IMR-90 (cell line): ENCODE results near the gene SLAMF1.

Source experiments
- CEBPB ChIP-seq: IDR thresholded peaks from 2 replicates; pipeline ENCODE4 v1.6.1; 2012; ENCODE audit warnings: low read depth, low read length, improper control_type of control experiment
- CHD1 ChIP-seq: IDR thresholded peaks from 2 replicates; pipeline ENCODE4 v1.6.1; 2012; ENCODE audit warnings: low read depth, low read length, improper control_type of control experiment
- ELK1 ChIP-seq: fragments of 150-350 bp; IDR thresholded peaks from 2 replicates; pipeline ENCODE4 v1.6.1; 2016; ENCODE audit warnings: low read depth, mild to moderate bottlenecking, low read length, moderate library complexity, borderline replicate concordance
- FOS ChIP-seq: fragments of 150-350 bp; IDR thresholded peaks from 2 replicates; pipeline ENCODE4 v1.6.1; 2016; ENCODE audit warnings: low read depth, low read length
- MXI1 ChIP-seq: IDR thresholded peaks from 2 replicates; pipeline ENCODE4 v1.6.1; 2012; ENCODE audit warnings: low read depth, mild to moderate bottlenecking, low read length, moderate library complexity, borderline replicate concordance
- POLR2A ChIP-seq: IDR thresholded peaks from 2 replicates; pipeline ENCODE4 v1.6.1; 2012; ENCODE audit warnings: mild to moderate bottlenecking, low read depth, low read length
- RCOR1 ChIP-seq: IDR thresholded peaks from 2 replicates; pipeline ENCODE4 v1.6.1; 2012; ENCODE audit warnings: mild to moderate bottlenecking, low read length, improper control_type of control experiment; ENCODE audit not compliant: insufficient replicate concordance
- RFX5 ChIP-seq: IDR thresholded peaks from 2 replicates; pipeline ENCODE4 v1.8.0; 2012; ENCODE audit warnings: low read depth, mild to moderate bottlenecking, low read length, moderate library complexity
- SMC3 ChIP-seq: fragments of 150-350 bp; IDR thresholded peaks from 2 replicates; pipeline ENCODE4 v1.6.1; 2016; ENCODE audit warnings: low read depth, mild to moderate bottlenecking, antibody characterized with exemption, low read length, moderate library complexity
- USF2 ChIP-seq: fragments of 150-350 bp; IDR thresholded peaks from 2 replicates; pipeline ENCODE4 v1.6.1; 2017; ENCODE audit warnings: mild to moderate bottlenecking, antibody characterized with exemption, low read length, low read depth
- TF ChIP-seq, protein P1 (sequence below): conservative IDR thresholded peaks from 2 replicates; pipeline ENCODE4 v1.5.1; 2012; ENCODE audit warnings: mild to moderate bottlenecking, low read depth, low read length, improper control_type of control experiment

DNA sequence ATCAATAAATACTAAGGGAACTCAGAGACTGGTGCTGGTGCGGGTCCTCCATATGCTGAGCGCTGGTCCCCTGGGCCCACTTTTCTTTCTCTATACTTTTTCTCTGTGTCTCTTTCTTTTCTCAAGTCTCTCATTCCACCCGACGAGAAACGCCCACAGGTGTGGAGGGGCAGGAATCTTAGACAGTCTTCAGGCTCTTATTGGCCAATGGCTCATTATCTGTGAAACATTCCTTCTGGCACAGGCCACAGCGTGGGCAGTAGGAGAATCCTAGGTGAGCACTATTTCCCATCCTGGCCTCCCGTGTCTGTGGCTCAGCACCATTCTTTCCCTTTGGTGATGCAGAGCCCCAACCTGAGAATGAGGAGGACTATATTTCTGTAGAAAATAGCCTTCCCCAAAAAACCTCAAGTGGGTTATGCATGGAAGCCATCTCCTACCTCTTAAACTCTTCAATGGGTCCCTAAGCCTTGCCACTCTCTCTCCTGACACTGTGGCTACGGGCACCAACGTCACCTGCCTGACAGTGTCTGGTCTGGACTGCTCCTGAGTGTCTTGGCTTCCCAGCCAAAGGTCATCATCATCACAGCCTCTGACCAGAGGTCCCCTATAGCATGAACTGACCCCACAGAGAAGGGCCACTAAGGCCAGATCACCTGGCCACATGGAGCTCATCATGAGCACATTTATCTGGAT lies 6.2 kb upstream of the SLAMF1 start:
- no peak for TF ChIP-seq SMC3
- TF ChIP-seq, protein P1, sequence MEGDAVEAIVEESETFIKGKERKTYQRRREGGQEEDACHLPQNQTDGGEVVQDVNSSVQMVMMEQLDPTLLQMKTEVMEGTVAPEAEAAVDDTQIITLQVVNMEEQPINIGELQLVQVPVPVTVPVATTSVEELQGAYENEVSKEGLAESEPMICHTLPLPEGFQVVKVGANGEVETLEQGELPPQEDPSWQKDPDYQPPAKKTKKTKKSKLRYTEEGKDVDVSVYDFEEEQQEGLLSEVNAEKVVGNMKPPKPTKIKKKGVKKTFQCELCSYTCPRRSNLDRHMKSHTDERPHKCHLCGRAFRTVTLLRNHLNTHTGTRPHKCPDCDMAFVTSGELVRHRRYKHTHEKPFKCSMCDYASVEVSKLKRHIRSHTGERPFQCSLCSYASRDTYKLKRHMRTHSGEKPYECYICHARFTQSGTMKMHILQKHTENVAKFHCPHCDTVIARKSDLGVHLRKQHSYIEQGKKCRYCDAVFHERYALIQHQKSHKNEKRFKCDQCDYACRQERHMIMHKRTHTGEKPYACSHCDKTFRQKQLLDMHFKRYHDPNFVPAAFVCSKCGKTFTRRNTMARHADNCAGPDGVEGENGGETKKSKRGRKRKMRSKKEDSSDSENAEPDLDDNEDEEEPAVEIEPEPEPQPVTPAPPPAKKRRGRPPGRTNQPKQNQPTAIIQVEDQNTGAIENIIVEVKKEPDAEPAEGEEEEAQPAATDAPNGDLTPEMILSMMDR, result no peak
- no peak for TF ChIP-seq USF2
- TF ChIP-seq POLR2A, result no peak
- TF ChIP-seq MXI1, result no peak
- TF ChIP-seq FOS, result no peak
- TF ChIP-seq ELK1, result no peak
- TF ChIP-seq CHD1, result no peak
- TF ChIP-seq RFX5, result no peak
- no peak for TF ChIP-seq RCOR1
- TF ChIP-seq CEBPB, result no peak
